ENCODE results near the gene GTPBP6. TPM values are rescaled to one million over a fixed set of nuclear protein-coding genes. Genes with fewer than 3 reads are reported as not detected.

The GTPBP6 gene, protein sequence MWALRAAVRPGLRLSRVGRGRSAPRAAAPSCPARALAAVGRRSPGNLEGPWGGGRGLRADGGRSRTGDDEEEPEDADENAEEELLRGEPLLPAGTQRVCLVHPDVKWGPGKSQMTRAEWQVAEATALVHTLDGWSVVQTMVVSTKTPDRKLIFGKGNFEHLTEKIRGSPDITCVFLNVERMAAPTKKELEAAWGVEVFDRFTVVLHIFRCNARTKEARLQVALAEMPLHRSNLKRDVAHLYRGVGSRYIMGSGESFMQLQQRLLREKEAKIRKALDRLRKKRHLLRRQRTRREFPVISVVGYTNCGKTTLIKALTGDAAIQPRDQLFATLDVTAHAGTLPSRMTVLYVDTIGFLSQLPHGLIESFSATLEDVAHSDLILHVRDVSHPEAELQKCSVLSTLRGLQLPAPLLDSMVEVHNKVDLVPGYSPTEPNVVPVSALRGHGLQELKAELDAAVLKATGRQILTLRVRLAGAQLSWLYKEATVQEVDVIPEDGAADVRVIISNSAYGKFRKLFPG
- total RNA-seq (100 to 1,000 TPM in 1 of 2 experiments, 10 to 100 TPM in 1; 98.5 to 101 TPM), polyA plus RNA-seq (10 to 100 TPM; 37.2 to 62.7 (median 45.6) TPM), total RNA-seq (53.1 to 134 (median 86.4) reads per million in 6 experiments)

- ATAC-seq (peak; percentile 73 to 81), DNase-seq (peak in 9 of 10 donors; percentile 96 to 100 (median 99))
- peaks cover 28 to 35% (median 34%) of the 10 kb centered on the region in 4 donors for H3K4me1 Mint-ChIP-seq
- POLR2A ChIA-PET = no interaction called here
- peak within 1 kb of the TSS in 9 of 10 donors; percentile 86 to 95 (median 93) for H3K4me3 Mint-ChIP-seq
- peaks cover 0 to 2% (median 0%) of the 10 kb centered on the region in 9 donors for H3K9me3 Mint-ChIP-seq
- peak within 1 kb of the TSS; percentile 90 to 100 (median 98) for H3K27ac Mint-ChIP-seq
- H3K27me3 Mint-ChIP-seq = peaks cover 0 to 2% (median 0%) of the 10 kb centered on the region in 5 donors
- H3K36me3 Mint-ChIP-seq = peaks cover 0 to 11% (median 2%) of the 10 kb centered on the region in 3 donors
Observed at GRCh38 chrX:318739-319578, at the start of gene GTPBP6. Gene GTPBP6, minus strand, starts transcription at chrX:318796. Its CDS starts 9 bp downstream, at chrX:318787.

DNA sequence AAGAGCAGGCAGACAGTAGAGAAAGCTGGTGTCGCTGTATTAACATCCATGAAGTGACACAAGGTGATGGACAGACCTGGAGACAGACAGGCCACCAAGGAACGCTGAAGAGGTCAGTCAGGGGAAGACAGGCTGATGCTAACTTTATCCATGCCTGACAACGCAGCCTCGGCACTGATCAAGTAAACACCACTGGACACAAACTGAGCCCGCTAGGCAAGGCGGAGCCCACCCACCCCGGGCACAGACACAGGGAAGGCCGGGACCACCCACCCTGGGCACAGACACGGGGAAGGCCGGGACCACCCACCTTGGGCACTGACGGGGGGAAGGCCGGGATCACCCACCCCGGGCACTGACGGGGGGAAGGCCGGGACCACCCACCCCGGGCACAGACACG is 49.3 kb upstream of the GTPBP6 start:
- Mint-ChIP-seq H3K4me3 (no peak overlapping the region), H3K27me3 (peaks cover 8 to 24% (median 19%) of the 10 kb centered on the region in 5 donors), H3K4me1 (peaks cover 14 to 39% (median 23%) of the 10 kb centered on the region in 4 donors), H3K27ac (peak overlapping the region in 1 of 10 donors; percentile 31), H3K9me3 (peaks cover 0 to 6% (median 0%) of the 10 kb centered on the region in 9 donors), H3K36me3 (peaks cover 2 to 13% (median 4%) of the 10 kb centered on the region in 3 donors)
- no peak for ATAC-seq
- no peak for DNase-seq
- POLR2A ChIA-PET = no interaction called here

DNA sequence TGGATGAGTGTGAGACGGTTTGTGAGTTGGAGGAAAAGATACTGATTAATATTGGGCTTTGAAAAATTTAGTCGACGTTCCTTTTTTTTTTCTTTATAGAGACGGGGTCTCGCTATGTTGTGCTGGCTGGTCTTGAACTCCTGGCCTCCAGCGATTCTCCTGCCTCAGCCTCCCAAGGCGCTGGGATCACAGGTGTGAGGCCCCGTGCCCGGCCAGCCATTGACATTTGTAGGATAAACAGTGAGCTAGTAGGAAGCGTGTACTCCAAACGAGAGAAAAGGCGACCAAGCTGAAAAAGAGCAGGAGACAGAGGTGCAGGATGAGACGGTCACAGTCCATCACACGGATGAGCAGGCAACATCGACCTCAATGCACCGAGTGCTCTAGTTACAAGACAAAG is 48.8 kb upstream of the GTPBP6 start:
- peaks cover 3 to 15% (median 4%) of the 10 kb centered on the region in 3 donors for H3K36me3 Mint-ChIP-seq
- H3K27me3 Mint-ChIP-seq = peaks cover 6 to 20% (median 17%) of the 10 kb centered on the region in 5 donors
- peak overlapping the region in 1 of 10 donors; percentile 20 for H3K4me3 Mint-ChIP-seq
- H3K27ac Mint-ChIP-seq = no peak overlapping the region
- ATAC-seq (no peak), DNase-seq (no peak)
- POLR2A ChIA-PET = no interaction called here
- H3K9me3 Mint-ChIP-seq = peaks cover 0 to 10% (median under 1%) of the 10 kb centered on the region in 9 donors
- H3K4me1 Mint-ChIP-seq = peaks cover 11 to 36% (median 22%) of the 10 kb centered on the region in 4 donors

- H3K4me1 Mint-ChIP-seq = peaks cover 3 to 19% (median 13%) of the 10 kb centered on the region in 4 donors
- H3K36me3 Mint-ChIP-seq = peaks cover 14 to 39% (median 25%) of the 10 kb centered on the region in 3 donors
- peaks cover 0 to 39% (median 11%) of the 10 kb centered on the region in 9 donors for H3K9me3 Mint-ChIP-seq
- ATAC-seq (no peak), DNase-seq (no peak)
- H3K4me3 Mint-ChIP-seq = no peak overlapping the region
- POLR2A ChIA-PET = no interaction called here
- H3K27me3 Mint-ChIP-seq = no peaks in the 10 kb centered on the region
- H3K27ac Mint-ChIP-seq = peak overlapping the region in 1 of 10 donors; percentile 31
Observed at GRCh38 chrX:363621-364375, 45.2 kb upstream of the GTPBP6 start.

DNA sequence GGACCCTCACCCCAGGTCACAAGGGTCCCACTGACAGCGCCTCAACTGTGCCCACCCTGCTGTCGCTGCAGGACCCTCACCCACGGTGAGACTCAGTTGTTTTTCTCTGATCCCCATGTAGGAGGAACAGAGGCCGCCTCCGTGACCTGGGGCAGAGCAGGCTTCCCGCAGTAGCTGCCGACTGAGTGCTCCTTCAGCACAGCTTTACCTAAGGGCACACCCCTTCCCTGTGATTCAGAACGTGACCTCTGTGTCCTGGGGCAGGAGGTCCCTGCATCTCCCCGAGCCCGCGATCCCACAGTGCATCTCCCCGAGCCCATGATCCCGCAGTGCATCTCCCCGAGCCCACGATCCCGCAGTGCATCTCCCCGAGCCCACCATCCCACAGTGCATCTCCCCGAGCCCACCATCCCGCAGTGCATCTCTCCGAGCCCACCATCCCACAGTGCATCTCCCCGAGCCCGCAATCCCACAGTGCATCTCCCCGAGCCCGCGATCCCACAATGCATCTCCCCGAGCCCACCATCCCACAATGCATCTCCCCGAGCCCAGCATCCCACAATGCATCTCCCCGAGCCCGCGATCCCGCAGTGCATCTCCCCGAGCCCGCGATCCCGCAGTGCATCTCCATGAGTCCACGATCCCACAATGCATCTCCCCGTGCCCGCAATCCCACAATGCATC is 44.5 kb upstream of the GTPBP6 start:
- peak overlapping the region in 1 of 10 donors; percentile 31 for H3K27ac Mint-ChIP-seq
- H3K4me3 Mint-ChIP-seq = no peak overlapping the region
- H3K36me3 Mint-ChIP-seq = peaks cover 14 to 39% (median 28%) of the 10 kb centered on the region in 3 donors
- POLR2A ChIA-PET = no interaction called here
- DNase-seq = no peak
- H3K27me3 Mint-ChIP-seq = no peaks in the 10 kb centered on the region
- peaks cover 3 to 19% (median 13%) of the 10 kb centered on the region in 4 donors for H3K4me1 Mint-ChIP-seq
- ATAC-seq = no peak
- H3K9me3 Mint-ChIP-seq = peaks cover 0 to 41% (median 11%) of the 10 kb centered on the region in 9 donors

DNA sequence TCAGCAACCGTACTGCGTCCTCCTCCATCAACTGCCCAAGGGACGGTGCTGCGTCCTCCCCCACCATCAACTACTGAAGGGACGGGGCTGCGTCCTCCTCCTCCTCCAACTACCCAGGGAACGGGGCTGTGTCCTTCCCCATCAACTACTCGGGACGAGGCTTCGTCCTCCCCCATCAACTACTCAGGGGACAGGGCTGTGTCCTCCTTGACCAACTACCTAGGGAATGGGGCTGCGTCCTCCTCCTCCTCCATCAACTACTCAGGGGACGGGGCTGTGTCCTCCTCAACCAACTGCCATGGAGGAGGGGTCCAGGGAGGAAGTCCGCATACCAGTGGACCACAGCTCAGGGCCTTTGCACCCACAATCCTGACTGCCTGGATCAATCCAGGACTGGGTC is 43.8 kb upstream of the GTPBP6 start:
- POLR2A ChIA-PET = no interaction called here
- H3K4me3 Mint-ChIP-seq = peak overlapping the region in 1 of 10 donors; percentile 24
- peaks cover 6 to 22% (median 15%) of the 10 kb centered on the region in 4 donors for H3K4me1 Mint-ChIP-seq
- no peak for DNase-seq
- H3K27ac Mint-ChIP-seq = peak overlapping the region in 5 of 10 donors; percentile 28 to 79 (median 51)
- H3K27me3 Mint-ChIP-seq = no peaks in the 10 kb centered on the region
- H3K36me3 Mint-ChIP-seq = peaks cover 20 to 44% (median 34%) of the 10 kb centered on the region in 3 donors
- no peak for ATAC-seq
- peaks cover 0 to 47% (median 15%) of the 10 kb centered on the region in 9 donors for H3K9me3 Mint-ChIP-seq

GRCh38 chrX:361231-362145 is 42.9 kb upstream of the GTPBP6 start:
- DNase-seq (no peak), ATAC-seq (no peak)
- peaks cover 14 to 29% (median 20%) of the 10 kb centered on the region in 4 donors for H3K4me1 Mint-ChIP-seq
- H3K4me3 Mint-ChIP-seq = no peak overlapping the region
- peak overlapping the region in 2 of 10 donors; percentile 46 to 91 for H3K27ac Mint-ChIP-seq
- H3K27me3 Mint-ChIP-seq = no peaks in the 10 kb centered on the region
- H3K9me3 Mint-ChIP-seq = peaks cover 0 to 50% (median 18%) of the 10 kb centered on the region in 9 donors
- peaks cover 24 to 43% (median 36%) of the 10 kb centered on the region in 3 donors for H3K36me3 Mint-ChIP-seq
- POLR2A ChIA-PET = no interaction called here

- Mint-ChIP-seq H3K4me3 (no peak overlapping the region), H3K27ac (no peak overlapping the region), H3K36me3 (peaks cover 24 to 46% (median 39%) of the 10 kb centered on the region in 3 donors), H3K4me1 (peaks cover 19 to 36% (median 22%) of the 10 kb centered on the region in 4 donors), H3K27me3 (no peaks in the 10 kb centered on the region), H3K9me3 (peaks cover 0 to 50% (median 18%) of the 10 kb centered on the region in 9 donors)
- POLR2A ChIA-PET = no interaction called here
- DNase-seq (no peak), ATAC-seq (no peak)
Observed at GRCh38 chrX:360496-361150, 42.0 kb upstream of the GTPBP6 start.

DNA sequence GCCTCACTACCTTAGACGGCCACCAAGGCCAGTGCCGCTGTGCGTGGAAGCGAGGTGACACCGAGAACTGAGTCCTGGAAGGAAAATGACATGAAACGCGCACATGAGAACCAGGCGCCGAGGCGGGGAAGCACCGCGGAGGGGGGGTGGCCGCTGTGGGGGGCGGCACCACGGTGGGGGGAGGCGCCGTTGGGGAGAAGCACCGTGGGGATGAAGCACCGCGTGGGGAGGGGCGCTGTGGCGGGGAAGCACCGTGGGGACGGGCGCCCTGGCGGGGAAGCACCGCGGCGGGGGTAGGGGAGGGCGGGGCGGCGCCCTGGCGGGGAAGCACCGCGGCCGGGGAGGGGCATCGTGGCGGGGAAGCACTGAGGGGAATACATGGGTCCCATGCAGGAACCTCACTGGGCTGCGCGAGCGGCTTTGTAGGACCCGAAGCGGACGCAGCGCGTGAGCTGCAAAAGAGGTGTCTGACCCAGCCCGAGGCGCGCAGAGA is 40.1 kb upstream of the GTPBP6 start:
- Mint-ChIP-seq H3K36me3 (peaks cover 24 to 48% (median 46%) of the 10 kb centered on the region in 3 donors), H3K9me3 (peaks cover 0 to 50% (median 18%) of the 10 kb centered on the region in 9 donors), H3K27ac (peak overlapping the region in 8 of 10 donors; percentile 60 to 99 (median 80)), H3K4me3 (no peak overlapping the region), H3K4me1 (peaks cover 20 to 43% (median 27%) of the 10 kb centered on the region in 4 donors), H3K27me3 (no peaks in the 10 kb centered on the region)
- DNase-seq (no peak), ATAC-seq (no peak)
- POLR2A ChIA-PET = no interaction called here
